NCI-H345 (cell line): ENCODE data around the gene TRIM27.
"Not testable (repeated sequence)": the region's sequence is repeated elsewhere in the genome, so short reads cannot be mapped to it uniquely, and the experiment has no call there.

Source experiments
- DNase-seq: peaks from one replicate; lab custom pipeline; 2025; lab: John Stamatoyannopoulos, UW

Gene TRIM27

DNA sequence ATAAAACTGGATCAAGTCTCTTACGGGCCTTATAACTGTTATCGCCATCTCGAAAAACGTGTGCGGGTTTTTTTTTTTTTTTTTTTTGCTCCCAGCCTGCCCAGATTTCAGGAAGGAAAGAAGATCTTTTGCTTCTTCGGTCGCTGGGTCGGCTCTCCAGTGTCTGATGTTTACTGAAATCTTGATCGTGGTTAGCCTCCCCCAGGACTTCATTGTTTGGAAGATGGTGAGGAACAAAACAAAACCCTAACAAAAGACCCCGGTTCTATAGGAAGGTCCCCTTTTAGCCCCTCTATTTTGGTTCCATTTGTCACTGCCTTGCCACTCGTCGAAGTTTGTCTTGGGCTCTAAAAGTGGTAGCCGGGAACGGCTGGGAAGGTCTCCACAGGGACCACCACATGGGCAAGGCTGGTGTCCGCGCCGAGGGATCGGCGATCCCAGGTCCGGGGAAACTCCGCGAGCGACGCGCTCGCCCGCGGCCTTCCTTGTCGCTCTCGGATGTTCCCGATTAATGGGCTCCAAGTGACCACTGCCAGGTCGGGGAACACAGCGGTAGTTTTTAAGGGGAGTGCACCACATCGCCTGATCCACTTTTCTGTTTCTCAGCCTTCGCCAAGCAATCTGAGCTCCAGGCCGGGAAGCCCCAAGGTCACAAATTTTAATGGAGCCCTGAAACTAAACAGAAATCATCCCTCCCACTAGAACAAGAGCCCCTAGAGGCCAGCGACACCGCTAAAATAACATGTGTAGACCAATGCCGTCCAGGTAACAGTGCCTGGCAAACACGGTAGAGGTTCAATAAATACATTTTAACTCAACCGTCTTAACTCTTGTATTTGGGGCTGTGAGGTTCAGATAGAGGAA is 27.0 kb downstream of the TRIM27 start:
- DNase-seq = peak; percentile 61

DNA sequence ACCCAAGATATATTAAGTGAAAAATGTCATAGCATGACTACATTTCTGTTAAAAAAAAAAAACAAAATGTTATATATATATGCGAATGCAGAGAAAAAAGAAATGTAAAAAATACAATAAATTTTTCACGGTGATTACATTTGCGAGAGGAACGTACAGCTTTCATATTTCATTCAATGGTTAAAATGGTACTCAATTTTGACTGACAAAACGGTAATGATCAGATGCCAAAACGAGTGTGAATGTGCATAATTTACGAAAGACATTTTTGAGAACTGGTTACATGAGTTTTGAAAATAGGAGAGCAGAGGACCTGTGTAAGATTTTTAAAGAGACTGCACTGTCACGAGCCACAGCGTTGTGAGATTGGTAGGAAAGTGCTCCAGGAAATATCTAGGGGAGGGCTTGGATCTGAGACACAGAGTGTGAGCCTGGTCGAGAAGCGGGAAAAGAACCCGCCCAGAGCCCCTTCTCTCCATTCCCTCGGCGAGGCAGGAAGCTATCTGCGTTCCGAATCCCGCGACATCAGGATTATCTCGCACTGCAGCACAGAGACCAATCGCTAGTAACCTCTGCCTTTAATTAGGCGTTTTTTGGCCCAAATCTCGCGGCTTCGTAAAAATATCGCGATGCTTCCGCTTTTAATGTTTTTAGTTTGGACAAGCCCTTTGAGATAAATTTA is 28.5 kb downstream of the TRIM27 start:
- peak; percentile 98 for DNase-seq

DNA sequence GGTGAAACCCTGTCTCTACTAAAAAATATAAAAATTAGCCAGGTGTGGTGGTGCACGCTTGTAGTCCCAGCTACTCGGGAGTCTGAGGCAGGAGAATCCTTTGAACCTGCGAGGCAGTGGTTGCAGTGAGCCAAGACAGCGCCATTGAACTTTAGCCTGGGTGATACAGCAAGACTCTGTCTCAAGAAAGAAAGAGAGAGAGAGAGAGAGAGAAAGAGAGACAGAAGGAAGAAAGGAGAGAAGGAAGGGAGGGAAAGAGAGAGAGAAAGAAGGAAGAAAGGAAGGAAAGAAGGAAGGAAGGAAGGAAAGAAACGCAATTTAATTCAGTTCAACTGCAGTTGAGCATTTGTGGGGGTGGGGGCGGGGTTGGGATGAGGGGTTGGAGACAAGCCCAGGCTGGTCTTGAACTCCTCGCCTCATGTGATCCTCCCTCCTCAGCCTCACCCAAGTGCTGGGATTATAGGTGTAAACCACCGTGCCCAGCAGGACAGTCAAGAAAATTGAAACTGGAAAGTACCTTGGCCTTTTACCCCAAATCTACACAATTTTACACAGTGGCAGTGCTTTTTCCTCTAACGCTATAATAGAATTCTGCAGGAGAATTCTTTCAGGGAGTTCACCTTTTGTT is 30.5 kb downstream of the TRIM27 start:
- no peak for DNase-seq

DNA sequence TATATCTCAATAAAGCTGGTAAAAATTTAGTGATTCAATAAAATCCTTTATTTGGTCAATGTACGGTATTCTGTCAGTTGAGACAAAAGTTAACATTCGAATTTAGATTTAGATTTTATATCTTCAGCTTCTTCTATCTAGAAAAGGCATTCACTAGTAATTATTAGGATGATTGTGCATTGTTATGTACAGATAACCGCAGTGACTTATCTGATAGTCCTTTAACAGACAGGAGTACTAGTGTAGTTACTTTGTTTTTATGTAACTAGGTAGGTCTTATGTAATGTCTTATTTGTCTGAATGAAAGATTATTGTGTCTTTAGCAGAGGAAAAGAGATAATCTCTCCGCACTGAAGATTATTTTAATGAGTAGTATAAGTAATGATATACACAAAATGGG is 31.3 kb downstream of the TRIM27 start:
- DNase-seq = no peak

DNA sequence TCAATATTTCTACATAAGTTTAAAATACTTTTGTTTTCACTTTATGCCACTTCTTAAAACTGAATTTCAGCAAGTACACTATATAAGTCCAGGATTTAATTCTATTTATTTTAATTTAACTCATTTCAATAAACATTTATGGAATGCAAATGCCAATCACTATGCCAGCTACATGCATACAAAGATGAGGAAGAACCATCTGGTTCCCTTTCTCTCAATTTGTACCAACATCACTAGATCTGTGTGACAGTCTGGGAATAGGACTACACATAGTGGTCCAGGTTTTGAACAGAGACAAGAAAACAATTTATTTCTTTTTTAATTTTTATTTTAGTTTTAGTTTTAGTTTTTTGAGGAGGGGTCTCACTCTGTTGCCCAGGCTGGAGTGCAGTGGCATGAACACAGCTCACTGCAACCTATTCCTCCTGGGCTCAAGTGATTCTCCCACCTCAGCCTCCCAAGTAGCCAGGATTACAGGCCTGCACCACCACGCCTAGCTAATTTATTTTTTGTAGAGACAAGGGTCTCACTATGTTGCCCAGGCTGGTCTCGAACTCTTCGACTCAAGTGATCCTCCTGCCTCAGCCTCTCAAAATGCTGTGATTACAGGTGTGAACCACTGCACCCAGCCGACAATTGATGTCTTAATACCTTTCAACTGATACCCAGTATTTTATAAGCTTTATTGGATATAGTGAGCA is 35.8 kb downstream of the TRIM27 start:
- DNase-seq = no peak

DNA sequence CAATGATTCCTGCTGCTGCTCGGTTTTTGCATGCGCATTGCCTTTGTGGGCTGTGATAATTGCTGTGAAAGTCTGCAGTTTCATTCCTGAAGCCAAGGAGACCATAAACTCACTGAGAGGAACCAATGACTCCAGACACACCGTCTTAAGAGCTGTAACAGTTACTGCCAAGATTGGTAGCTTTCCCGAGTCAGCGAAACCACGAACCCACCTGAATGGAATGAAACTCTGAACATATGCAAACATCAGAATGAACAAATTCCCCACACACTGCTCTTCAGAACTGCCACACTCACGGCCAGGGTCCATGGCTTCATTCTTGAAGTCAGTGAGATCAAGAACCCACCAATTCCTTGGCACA is 37.7 kb downstream of the TRIM27 start:
- DNase-seq = no peak

DNA sequence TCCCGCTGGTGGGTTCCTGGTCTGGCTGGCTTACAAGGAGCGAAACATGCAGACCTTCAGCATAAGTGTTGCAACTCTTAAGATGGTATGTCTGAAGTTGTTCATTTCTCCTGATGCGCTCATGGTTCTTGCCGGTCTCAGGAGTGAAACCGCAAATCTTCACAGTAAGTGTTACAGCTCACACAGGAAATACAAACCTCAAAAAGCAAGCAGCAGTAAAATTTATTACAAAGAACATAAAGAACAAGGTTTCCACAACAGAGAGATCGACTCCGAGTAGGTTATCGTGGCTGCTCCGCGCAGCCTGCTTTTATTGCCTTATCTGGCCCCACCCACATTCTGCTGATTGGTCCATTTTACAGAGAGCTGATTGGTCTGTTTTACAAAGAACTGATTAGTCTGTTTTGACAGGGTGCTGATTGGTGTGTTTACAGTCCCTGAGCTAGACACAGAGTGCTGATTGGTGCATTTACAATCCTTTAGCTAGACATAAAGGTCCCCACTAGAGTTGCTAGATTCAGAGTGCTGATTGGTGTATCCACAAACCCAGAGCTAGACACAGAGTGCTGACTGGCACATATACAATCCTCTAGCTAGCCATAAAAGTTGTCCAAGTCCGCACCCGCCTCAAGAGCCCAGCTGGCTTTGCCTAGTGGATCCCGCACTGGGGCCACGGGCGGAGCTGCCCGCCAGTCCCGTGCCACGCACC is 39.2 kb downstream of the TRIM27 start:
- peak; percentile 75 for DNase-seq

DNA sequence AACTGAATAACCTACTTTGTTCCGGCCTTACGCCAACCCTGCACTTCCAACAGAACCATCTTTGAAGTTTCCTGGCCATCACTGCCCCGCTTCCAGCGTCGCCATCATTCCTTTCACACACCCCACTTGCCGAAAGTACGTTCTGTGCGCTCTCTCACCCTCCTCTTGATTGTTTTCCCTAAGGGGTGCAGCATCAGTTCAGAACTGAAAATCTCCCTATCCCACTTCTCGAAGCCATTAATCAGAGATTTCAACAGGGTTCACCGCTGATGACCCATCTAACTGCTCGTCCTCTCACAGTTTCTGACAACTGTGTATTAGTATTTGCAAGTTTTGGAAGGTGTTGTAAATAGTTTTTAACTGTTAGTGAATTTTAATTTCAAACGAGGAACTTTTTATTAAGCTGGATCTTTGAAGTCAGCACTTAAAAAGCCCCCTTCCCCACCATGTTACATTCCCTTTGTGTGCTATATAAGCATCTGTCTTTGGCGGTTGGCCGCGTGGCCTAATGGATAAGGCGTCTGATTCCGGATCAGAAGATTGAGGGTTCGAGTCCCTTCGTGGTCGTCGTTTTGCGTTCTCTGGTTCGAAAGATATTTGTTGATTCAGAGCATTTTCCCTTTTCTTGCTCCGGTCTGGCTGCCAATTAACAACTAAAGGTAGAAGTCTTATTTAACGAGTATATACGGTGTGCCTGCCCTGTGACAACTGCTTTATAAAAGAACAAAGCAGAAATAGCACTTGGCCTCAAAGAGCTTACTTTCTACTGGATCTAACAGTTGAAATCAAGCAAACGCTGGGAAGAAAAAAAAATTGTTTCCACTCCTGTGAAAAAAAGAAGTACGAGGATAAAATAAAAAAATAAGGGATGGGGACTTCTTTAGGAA is 42.6 kb downstream of the TRIM27 start:
- DNase-seq = peak; percentile 67

DNA sequence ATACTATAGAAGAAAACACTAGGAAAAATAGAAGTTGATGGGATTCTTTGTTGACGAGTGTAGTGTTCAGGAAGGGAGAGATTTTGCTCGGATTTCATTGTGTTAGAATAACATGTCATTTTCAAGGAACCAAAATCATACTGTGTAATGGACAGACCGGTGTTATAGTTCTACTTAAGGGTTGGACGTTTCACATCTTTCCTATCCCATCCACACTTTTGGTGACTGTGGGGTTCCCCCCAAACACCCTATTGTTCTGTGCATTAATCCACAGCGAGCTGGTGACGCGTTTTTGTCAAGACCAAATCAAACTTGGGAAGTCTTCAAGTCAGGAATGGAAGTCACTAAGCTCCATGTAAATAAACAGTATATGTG is 43.3 kb downstream of the TRIM27 start:
- no peak for DNase-seq

DNA sequence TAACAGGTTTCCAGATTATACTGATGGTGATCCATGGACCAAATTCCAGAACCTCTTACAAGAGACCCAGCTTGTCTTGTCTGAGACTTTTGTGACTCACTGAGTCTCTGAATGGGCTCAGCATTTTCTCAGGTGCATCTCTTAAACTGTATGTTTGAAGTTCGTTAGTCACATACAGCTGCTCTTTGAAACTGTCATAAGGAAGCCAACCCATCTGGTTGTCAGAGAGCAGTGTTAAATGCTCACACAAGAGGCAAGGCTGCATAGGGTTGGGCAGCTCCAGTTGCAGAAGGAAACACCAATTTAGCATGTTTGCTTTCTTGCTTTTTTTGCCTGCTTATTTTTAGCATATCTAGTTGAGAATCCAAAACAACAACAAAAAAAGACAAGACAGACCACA is 47.1 kb downstream of the TRIM27 start:
- no peak for DNase-seq

DNA sequence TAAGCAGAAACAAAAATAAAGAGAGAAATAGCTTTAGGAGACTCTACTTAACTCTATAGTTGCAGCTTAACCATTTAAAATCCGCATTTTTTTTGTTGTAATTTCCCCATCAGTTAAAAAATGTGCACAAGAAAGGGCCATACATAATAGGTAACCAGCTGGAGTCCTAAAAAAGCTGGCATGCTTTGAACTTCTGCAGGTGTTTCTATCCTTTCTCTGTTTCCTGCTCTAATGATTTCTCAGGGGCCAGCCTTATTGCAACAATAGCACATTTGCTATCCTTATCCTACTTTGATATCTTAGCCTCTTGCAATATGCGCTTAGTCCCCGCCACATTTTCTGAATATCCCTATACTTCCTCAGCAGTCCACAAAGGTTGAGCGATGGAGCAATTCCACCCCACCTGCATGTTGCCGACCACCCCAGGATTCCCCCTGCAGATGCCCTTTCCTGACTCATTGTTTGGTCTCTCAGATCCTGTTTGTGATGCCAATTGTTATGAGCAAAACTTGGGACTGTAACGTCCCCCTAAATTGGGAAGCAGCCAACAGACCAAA is 48.5 kb downstream of the TRIM27 start:
- DNase-seq = no peak

DNA sequence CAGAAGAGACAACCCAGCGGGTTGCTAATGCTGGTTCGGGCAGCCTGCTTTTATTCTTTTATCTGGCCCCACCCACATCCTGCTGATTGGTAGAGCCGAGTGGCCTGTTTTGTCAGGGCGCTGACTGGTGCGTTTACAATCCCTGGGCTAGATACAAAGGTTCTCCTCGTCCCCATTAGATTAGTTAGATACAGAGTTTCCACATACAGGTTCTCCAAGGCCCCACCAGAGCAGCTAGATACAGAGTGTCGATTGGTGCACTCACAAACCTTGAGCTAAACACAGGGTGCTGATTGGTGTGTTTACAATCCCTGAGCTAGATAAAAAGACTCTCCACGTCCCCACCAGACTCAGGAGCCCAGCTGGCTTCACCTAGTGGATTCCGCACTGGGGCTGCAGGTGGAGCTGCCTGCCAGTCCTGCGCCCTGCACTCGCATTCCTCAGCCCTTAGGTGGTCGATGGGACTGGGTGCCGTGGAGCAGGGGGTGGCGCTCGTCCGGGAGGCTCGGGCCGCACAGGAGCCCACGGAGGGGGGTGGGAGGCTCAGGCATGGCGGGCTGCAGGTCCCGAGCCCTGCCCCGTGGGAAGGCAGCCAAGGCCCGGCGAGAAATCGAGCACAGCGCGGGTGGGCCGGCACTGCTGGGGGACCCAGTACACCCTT is 51.5 kb downstream of the TRIM27 start:
- DNase-seq = not testable (repeated sequence)

DNA sequence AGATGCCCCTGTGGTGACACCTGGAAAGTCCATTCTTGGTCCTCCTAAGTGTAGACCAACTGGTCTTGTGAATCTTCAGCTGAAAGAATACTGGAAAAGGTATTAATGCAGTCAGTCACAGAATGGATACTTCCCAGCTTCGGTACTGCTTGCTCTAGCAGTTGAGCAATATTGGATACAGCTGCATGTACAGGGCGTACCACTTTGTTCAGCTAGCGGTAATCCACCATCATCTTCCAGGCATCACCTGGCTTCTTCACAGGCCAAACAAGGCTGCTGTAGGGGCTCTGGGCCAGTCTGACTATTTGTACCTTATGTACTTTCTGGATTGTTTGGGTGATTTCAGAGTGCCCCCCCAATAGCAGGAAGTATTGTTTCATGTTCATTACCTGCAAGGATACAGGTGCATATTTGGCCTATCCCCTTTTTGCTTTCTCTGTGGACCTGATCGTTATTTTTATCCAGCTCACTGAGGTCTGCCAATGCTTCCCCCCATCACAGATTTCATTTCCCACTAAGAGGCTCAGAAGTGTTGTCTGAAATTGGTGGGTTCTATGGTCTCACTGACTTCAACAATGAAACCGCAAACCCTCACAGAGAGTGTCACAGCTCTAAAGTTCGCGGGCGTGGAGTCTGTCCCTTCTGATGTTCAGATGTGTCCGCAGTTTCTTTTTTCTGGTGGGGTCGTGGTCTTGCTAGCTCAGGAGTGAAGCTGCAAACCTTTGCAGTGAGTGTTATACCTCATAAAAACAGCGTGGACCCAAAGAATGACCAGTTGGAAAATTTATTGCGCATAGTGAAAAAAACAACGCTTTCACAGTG is 52.2 kb downstream of the TRIM27 start:
- no peak for DNase-seq

DNA sequence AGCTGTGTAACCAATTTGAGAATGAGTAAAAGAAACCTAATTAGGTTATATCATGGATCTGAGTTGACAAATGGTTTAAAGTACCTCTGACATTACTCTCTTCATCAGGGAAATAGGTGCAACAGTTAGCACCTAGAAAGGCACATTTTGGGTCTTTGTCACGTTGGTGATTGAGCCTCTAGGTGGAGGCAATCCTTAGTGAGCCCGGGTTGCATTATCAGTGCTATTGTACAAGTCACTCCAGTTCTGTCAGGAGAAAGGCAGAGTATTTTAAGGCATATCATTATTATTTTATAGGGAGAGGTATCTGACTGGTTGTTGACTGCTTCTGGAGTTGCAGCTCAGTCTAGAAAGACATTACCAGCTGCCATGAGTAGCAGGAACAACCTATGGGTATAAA is 54.9 kb downstream of the TRIM27 start:
- DNase-seq = no peak

DNA sequence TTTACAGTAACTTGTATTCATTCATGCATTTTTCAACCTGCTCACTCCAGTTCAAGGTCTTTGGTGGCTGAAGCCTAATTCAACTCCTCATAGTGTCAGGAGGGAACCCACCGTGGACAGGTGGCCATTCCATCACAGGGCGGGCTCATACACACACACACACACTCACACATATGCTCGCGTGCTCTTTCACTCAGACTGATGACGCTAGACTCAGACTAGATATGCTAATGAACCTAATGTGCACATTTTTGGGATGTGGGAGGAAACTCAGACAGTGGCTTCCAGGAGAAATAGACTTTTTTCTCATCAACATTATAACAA is 56.7 kb downstream of the TRIM27 start:
- DNase-seq = no peak

DNA sequence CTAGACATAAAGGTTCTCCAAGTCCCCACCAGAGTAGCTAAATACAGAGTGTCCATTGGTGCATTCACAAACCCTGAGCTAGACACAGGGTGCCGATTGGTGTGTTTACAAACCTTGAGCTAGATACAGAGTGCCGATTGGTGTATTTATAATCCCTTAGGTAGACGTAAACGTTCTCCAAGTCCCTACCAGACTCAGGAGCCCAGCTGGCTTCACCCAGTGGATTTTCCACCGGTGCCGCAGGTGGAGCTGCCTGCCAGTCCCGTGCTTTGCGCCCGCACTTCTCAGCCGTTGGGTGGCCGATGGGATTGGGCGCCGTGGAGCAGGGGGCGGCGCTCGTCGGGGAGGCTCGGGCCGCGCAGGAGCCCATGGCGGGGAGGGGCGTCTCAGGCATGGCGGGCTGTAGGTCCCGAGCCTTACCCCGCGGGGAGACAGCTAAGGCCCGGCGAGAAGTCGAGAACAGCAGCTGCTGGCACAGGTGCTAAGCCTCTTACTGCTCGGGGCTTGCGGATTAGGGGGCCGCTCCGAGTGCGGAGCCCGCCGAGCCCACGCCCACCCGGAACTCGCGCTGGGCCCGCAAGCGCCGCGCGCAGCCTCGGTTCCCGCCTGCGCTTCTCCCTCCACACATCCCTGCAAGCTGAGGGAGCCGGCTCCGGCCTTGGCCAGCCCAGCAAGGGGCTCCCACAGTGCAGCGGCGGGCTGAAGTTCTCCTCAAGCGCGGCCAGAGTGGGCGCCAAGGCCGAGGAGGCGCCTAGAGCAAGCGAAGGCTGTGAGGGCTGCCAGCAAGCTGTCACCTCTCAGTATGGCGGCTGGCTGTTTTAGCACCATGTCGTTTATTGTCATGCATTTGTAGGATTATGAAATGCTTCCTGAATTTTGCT is 57.3 kb downstream of the TRIM27 start:
- peak; percentile 66 for DNase-seq

DNA sequence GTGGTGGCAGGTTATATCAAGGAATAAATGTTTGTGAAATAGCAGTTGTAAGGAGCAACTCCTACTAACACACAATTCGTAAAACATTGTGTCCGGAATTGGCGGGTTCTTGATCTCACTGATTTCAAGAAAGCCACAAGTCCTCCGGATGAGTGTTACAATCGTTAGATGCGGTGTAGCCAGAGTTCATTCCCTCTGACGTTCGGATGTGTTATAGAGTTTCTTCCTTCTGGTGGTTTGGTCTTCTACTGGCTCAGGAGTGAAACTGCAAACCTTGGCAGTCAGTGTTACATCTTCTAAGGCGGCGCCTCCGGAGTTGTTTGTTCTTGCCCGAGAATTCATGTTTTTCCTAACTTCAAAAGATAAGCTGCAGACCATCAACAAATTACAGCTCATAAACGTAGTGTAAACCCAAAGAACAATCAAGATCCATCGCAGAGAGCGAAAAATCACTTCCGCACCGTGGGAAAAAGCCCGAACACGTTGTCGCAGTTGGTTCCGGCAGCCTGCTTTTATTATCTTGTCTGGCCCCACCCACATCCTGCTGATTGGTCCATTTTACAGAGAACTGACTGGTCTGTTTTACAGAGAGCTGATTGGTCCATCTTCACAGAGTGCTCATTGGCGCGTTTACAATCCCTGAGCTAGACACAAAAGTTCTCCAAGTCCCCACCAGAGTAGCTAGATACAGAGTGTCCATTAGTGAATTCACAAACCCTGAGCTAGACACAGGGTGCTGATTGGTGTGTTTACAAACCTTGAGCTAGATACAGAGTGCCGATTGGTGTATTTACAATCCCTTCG is 58.2 kb downstream of the TRIM27 start:
- DNase-seq = peak; percentile 34
